Peyer's patch (tissue), 4 donors: Measurements from ENCODE around the gene UNK. TPM values are rescaled to one million over a fixed set of nuclear protein-coding genes. Genes with fewer than 3 reads are reported as not detected.
A peak's percentile ranks its signal among the peaks of the same experiment; 100 is the strongest.

Source experiments
- DNase-seq, 3 donors: peaks; one replicate each; pipeline ENCODE4 v3.0.0-alpha.2; 2017 to 2019
- H3K27ac ChIP-seq, 4 donors: fragments of 200-600 bp; sonication (generic); one replicate each; pipeline ENCODE4 v1.5.1; 2016 to 2019
- H3K27me3 ChIP-seq, 2 donors: fragments of 200-600 bp; sonication (generic); one replicate each; pipeline ENCODE4 v1.5.1; 2019
- H3K36me3 ChIP-seq, 3 donors: fragments of 200-600 bp; sonication (generic); one replicate each; pipeline ENCODE4 v1.5.1; 2016 to 2019
- H3K4me1 ChIP-seq, 4 donors: fragments of 200-600 bp; sonication (generic); one replicate each; pipeline ENCODE4 v1.5.1; 2016 to 2019
- H3K4me3 ChIP-seq, 4 donors: fragments of 200-600 bp; sonication (generic); 1 replicate in 3 of 4; 2 replicates in 1 of 4; pipeline ENCODE4 v1.5.1; 2016 to 2019; ENCODE audit warnings: mild to moderate bottlenecking in 1 of 4
- H3K9me3 ChIP-seq, 4 donors: fragments of 200-600 bp; sonication (generic); one replicate each; pipeline ENCODE4 v1.5.1; 2016 to 2019; ENCODE audit warnings: mild to moderate bottlenecking in 1 of 4
- POLR2A ChIP-seq, 2 donors: fragments of 450-650 bp; IDR thresholded peaks; one replicate each; pipeline ENCODE4 v1.5.1; 2017; ENCODE audit warnings: antibody characterized with exemption in 2 of 2, mild to moderate bottlenecking in 2 of 2, moderate library complexity in 2 of 2
- total RNA-seq, 4 donors: library from RNA; depleted of rRNA; stranded (reverse); fragments of >200 nt; gene quantifications; one replicate each; pipeline ENCODE4 v1.1.0, GENCODE V29; 2016
- TF ChIP-seq, protein P1 (sequence below), 6 experiments: fragments of 450-650 bp in 4 of 6; fragments of 200-600 bp in 2 of 6; sonication (generic) in 1 of 6; IDR thresholded peaks; one replicate each; pipeline ENCODE4 v1.5.1; 2017 to 2019; ENCODE audit warnings: antibody characterized with exemption in 6 of 6, mild to moderate bottlenecking in 3 of 6, moderate library complexity in 1 of 6

UNK gene
- total RNA-seq, 4 donors from 2014 or later = 18.9 to 108 (median 30.6) TPM

DNA sequence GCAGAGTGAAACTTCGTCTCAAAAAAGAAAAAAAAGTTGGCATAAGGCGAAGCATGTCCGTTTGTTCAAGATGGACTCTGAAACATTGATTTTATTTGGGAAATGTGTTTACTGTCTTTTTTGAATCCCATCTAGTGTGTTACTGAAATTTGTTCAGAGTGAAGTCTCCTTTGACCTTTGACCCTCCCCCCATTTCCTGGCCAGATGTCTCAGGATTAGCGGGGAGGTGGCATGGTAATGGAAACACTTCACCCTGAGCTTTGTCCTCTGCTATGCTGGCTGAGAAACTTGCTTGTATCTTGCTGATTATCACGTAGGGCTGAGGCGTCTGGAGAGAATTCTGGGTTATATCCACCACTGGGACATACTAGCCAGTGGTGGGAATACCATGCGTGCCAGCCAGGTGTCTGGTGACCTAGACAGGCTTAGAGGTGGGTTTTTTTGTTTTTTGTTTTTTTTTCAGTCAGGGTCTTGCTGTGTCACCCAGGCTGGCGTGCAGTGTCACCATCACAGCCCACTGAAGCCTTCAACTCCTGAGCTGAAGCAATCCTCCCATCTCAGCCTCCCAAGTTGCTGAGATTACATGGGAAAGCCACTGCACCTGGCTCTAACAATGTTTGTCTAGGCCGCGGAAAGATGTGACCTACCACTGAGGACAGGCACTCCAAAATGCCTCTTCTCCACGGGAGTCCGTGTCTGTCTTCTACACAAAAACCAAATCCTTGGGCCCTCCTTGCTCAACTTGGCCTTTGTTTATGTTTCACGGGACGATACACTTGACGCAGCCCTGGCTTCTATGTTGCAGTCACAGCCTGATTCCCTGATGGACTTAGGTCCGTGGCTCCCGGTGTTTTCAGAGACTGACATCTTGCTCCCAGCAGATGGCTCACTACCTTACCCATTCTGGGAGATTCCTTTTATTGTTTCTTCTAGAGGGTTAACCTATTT is 13.0 kb upstream of the UNK start:
- peak overlapping the region in 3 of 4 donors; percentile 23 to 79 (median 66) for H3K27ac ChIP-seq

DNA sequence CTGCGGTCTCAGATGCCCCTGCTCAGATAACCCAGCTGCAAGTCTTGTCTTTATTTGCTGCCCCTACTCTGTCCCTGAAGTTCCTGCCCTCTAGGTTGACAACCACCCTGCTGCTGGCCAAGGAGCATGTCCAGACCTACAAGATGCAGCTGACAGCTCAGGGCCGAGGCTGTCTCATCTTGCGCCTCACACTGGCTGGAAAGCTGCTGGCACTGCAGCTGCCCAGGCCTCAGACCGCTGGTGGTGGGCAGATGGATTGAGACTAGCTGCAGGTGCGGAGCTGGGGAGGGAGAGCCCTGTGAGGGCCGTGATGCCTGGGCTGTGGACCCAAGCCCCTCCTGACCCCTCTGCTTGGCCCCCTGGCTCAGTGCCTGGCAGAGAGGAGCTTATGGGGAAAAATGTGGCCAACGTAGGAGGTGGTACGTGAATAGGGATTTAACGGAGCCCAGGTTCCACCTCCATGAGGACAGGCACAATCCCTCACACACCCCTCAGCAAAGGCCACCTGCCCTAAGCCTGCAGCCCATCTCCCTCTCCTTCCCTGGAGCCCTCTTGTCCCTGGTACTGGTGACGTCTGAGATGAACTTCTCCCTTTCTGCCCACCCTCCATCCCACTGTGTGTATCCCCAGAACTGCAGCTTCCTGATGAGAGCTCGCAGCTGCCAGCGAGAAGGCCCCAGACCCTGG is 11.3 kb upstream of the UNK start:
- Histone ChIP-seq H3K9me3 (no peaks in the 10 kb centered on the region), H3K4me3 (no peak overlapping the region), H3K27ac (no peak overlapping the region), H3K4me1 (peaks cover 3 to 49% (median 10%) of the 10 kb centered on the region in 4 donors), H3K27me3 (no peaks in the 10 kb centered on the region), H3K36me3 (peaks cover 0 to 28% (median 0%) of the 10 kb centered on the region in 3 donors)
- TF ChIP-seq, protein P1, sequence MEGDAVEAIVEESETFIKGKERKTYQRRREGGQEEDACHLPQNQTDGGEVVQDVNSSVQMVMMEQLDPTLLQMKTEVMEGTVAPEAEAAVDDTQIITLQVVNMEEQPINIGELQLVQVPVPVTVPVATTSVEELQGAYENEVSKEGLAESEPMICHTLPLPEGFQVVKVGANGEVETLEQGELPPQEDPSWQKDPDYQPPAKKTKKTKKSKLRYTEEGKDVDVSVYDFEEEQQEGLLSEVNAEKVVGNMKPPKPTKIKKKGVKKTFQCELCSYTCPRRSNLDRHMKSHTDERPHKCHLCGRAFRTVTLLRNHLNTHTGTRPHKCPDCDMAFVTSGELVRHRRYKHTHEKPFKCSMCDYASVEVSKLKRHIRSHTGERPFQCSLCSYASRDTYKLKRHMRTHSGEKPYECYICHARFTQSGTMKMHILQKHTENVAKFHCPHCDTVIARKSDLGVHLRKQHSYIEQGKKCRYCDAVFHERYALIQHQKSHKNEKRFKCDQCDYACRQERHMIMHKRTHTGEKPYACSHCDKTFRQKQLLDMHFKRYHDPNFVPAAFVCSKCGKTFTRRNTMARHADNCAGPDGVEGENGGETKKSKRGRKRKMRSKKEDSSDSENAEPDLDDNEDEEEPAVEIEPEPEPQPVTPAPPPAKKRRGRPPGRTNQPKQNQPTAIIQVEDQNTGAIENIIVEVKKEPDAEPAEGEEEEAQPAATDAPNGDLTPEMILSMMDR (IDR thresholded peaks at IDR 0.05) = no peak
- TF ChIP-seq POLR2A (IDR thresholded peaks at IDR 0.05) = no peak
- DNase-seq = peak in 2 of 3 donors; percentile 43 to 45

More for the DNA sequence above, 13.0 kb upstream of the UNK start:
- Histone ChIP-seq H3K9me3 (no peaks in the 10 kb centered on the region), H3K4me3 (no peak overlapping the region), H3K27me3 (no peaks in the 10 kb centered on the region), H3K36me3 (peaks cover 0 to 12% (median 0%) of the 10 kb centered on the region in 3 donors), H3K4me1 (peaks cover under 1 to 36% (median 5%) of the 10 kb centered on the region in 4 donors)
- no peak for TF ChIP-seq POLR2A (IDR thresholded peaks at IDR 0.05)
- TF ChIP-seq, protein P1 (IDR thresholded peaks at IDR 0.05) = peak in 3 of 6 experiments; percentile 39 to 46 (median 40)
- DNase-seq = peak in 2 of 3 donors; percentile 65 to 75

DNA sequence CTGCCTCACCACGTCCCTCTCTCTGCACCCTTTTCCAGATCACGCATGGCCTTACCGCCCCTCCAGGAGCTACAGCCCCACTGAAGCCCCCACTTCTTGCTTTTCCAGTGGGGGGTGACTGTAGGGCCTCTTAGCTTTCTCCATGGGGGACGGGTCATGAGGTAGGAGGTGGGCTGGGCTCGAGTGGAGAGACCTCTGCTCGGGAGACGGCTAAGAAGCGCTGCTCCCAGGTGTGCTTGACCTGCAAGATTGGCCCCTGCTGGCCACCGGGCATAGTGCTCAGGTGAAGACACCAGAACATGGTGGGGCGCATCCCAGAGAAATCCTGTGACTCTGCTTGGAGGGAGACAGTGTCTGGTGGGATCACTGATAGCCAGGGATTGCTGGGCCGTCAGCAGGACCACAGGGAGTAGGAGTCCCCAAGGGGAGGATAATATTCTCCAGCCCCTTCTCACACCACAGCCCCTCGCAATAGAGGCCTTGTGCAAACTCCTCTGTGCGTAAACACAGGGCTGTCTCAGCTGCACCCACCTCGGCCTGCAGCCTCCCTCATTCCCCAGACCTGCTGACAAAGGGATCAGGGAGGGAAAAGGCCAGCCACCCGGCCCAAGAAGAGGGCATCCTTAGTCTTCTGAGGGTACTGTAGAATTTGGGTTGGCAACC is 10.7 kb upstream of the UNK start:
- Histone ChIP-seq H3K9me3 (no peaks in the 10 kb centered on the region), H3K27ac (no peak overlapping the region), H3K27me3 (no peaks in the 10 kb centered on the region), H3K36me3 (peaks cover 0 to 34% (median 0%) of the 10 kb centered on the region in 3 donors), H3K4me3 (no peak overlapping the region), H3K4me1 (peaks cover 3 to 49% (median 10%) of the 10 kb centered on the region in 4 donors)
- peak in 2 of 3 donors; percentile 46 for DNase-seq
- no peak for TF ChIP-seq POLR2A (IDR thresholded peaks at IDR 0.05)
- TF ChIP-seq, protein P1 (IDR thresholded peaks at IDR 0.05) = peak in 1 of 6 experiments; percentile 6

DNA sequence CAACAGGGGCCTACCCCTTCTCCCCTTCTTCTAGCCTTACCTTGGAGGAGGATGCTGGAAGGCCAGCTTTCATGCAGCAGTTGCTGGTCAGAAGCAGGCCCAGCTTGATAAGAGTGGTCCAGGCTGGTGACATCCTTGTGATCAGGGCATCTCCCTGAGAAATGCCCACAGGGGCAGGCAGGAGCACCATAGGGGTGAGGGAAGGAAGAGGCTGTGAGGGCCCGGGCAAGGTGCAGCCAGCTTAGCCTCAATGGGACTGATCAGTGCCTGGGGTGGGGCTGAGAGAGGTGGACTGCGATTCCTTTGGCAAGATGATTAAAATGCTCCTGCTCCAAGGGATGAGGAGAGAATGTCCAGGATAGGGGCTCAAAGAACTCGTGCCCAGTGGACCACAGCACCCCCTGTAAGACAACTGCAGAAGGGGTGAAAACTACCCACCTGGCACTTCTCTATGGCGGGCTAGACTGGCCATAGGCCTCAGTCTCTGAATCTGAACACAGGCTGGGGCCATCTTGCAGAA is 10.1 kb upstream of the UNK start:
- peaks cover 0 to 49% (median 10%) of the 10 kb centered on the region in 4 donors for H3K4me1 ChIP-seq
- TF ChIP-seq POLR2A (IDR thresholded peaks at IDR 0.05) = no peak
- TF ChIP-seq, protein P1 (IDR thresholded peaks at IDR 0.05) = no peak
- H3K9me3 ChIP-seq = no peaks in the 10 kb centered on the region
- H3K4me3 ChIP-seq = no peak overlapping the region
- H3K27me3 ChIP-seq = no peaks in the 10 kb centered on the region
- peak in 1 of 3 donors; percentile 51 for DNase-seq
- H3K27ac ChIP-seq = no peak overlapping the region
- H3K36me3 ChIP-seq = peaks cover 0 to 36% (median 0%) of the 10 kb centered on the region in 3 donors
